ENCODE results near the gene MTUS2. TPM values are rescaled to one million over a fixed set of nuclear protein-coding genes. Genes with fewer than 3 reads are reported as not detected.

MTUS2 gene
- total RNA-seq, 1 experiment from 2014 or later: not detected

- intact Hi-C loops (cut with micrococcal nuclease): loop anchor here (10.0 kb wide), 1 partner anchor 559 kb away; no protein-coding TSS in a partner anchor
- BruUV-seq (replicated peaks): no TSS peak
Observed at GRCh38 chr13:28805193-28805819, 14.8 kb upstream of the MTUS2 start.

GRCh38 chr13:28817204-28817603, 2.9 kb upstream of the MTUS2 start:
- H3K27ac ChIP-seq (ENCODE audit: low read length): no peak overlapping the region
- no peaks in the 10 kb centered on the region for H3K9me2 ChIP-seq (replicated peaks; ENCODE audit: low read length)
- intact Hi-C loops (cut with micrococcal nuclease): no loop called here
- H3K36me3 ChIP-seq (ENCODE audit: low read depth, low read length): no peaks in the 10 kb centered on the region
- no peak for TF ChIP-seq EZH2 (IDR thresholded peaks at IDR 0.05; ENCODE audit: low read length, unreplicated experiment)
- no peak for TF ChIP-seq EZH2phosphoT487 (IDR thresholded peaks at IDR 0.05; ENCODE audit: borderline replicate concordance, low read length)
- peak; percentile 29; the same call in 1 of the 2 replicates for TF ChIP-seq CTCF (conservative IDR thresholded peaks at IDR 0.05; ENCODE audit: low read depth, low read length)
- ATAC-seq (no peak), DNase-seq (no peak)
- no peak overlapping the region for H3K4me3 ChIP-seq (ENCODE audit: low read length)
- peaks cover 45% of the 10 kb centered on the region for H3K27me3 ChIP-seq (ENCODE audit: low read length)
- H3K79me2 ChIP-seq (ENCODE audit: low read length): no peaks in the 10 kb centered on the region
- no peak overlapping the region for H2AFZ ChIP-seq (ENCODE audit: low read length)
- no peak overlapping the region for H3K9ac ChIP-seq (ENCODE audit: low read length)
- BruUV-seq (replicated peaks): no TSS peak
- no peaks in the 10 kb centered on the region for H3K9me3 ChIP-seq (ENCODE audit: low read length)
- no peaks in the 10 kb centered on the region for H3K4me1 ChIP-seq (ENCODE audit: insufficient read depth, low read length)
- H3F3A ChIP-seq (ENCODE audit: low read length, unreplicated experiment): no peaks in the 10 kb centered on the region
- POLR2A ChIA-PET (ENCODE audit: unreplicated experiment): no interaction called here
- CTCF ChIA-PET: no interaction called here
- no peak overlapping the region for H3K4me2 ChIP-seq (ENCODE audit: low read length)
- no peaks in the 10 kb centered on the region for H4K20me1 ChIP-seq (ENCODE audit: low read length)

More at GRCh38 chr13:28805193-28805819, 14.8 kb upstream of the MTUS2 start:
- Histone ChIP-seq H3K27me3 (ENCODE audit: low read length) (peaks cover 25% of the 10 kb centered on the region), H3K36me3 (ENCODE audit: low read depth, low read length) (no peaks in the 10 kb centered on the region), H3K9me2 (replicated peaks; ENCODE audit: low read length) (no peaks in the 10 kb centered on the region), H3K4me1 (ENCODE audit: insufficient read depth, low read length) (no peaks in the 10 kb centered on the region), H3K79me2 (ENCODE audit: low read length) (no peaks in the 10 kb centered on the region), H3F3A (ENCODE audit: low read length, unreplicated experiment) (no peaks in the 10 kb centered on the region), H3K27ac (ENCODE audit: low read length) (no peak overlapping the region), H3K9me3 (ENCODE audit: low read length) (no peaks in the 10 kb centered on the region), H4K20me1 (ENCODE audit: low read length) (no peaks in the 10 kb centered on the region), H2AFZ (ENCODE audit: low read length) (no peak overlapping the region), H3K4me3 (ENCODE audit: low read length) (no peak overlapping the region), H3K4me2 (ENCODE audit: low read length) (no peak overlapping the region), H3K9ac (ENCODE audit: low read length) (no peak overlapping the region)
- ChIA-PET CTCF (no interaction called here), POLR2A (ENCODE audit: unreplicated experiment) (no interaction called here)
- peak; percentile 41 for DNase-seq
- TF ChIP-seq CTCF (conservative IDR thresholded peaks at IDR 0.05; ENCODE audit: low read depth, low read length): peak; percentile 62
- TF ChIP-seq EZH2phosphoT487 (IDR thresholded peaks at IDR 0.05; ENCODE audit: borderline replicate concordance, low read length): no peak
- TF ChIP-seq EZH2 (IDR thresholded peaks at IDR 0.05; ENCODE audit: low read length, unreplicated experiment): no peak
- ATAC-seq: no peak

GRCh38 chr13:28819046-28819730, 951 bp upstream of the MTUS2 start:
- H3K9ac ChIP-seq (ENCODE audit: low read length): no peak overlapping the region
- H3K27ac ChIP-seq (ENCODE audit: low read length): no peak overlapping the region
- ATAC-seq: peak; percentile 36
- TF ChIP-seq CTCF (conservative IDR thresholded peaks at IDR 0.05; ENCODE audit: low read depth, low read length): 0 out of 2 replicates have a peak, but pooled peaks have one; percentile 6
- TF ChIP-seq EZH2 (IDR thresholded peaks at IDR 0.05; ENCODE audit: low read length, unreplicated experiment): no peak
- H3K27me3 ChIP-seq (ENCODE audit: low read length): peaks cover 53% of the 10 kb centered on the region
- intact Hi-C loops (cut with micrococcal nuclease): no loop called here
- BruUV-seq (replicated peaks): no TSS peak
- peak overlapping the region; percentile 45; the same call in 1 of the 2 replicates for H2AFZ ChIP-seq (ENCODE audit: low read length)
- H3K36me3 ChIP-seq (ENCODE audit: low read depth, low read length): no peaks in the 10 kb centered on the region
- H3K9me2 ChIP-seq (replicated peaks; ENCODE audit: low read length): no peaks in the 10 kb centered on the region
- no peaks in the 10 kb centered on the region for H4K20me1 ChIP-seq (ENCODE audit: low read length)
- H3K9me3 ChIP-seq (ENCODE audit: low read length): no peaks in the 10 kb centered on the region
- H3K79me2 ChIP-seq (ENCODE audit: low read length): no peaks in the 10 kb centered on the region
- peak overlapping the region; percentile 64 for H3K4me2 ChIP-seq (ENCODE audit: low read length)
- ChIA-PET POLR2A (ENCODE audit: unreplicated experiment) (no interaction called here), CTCF (interaction anchor here (0.6 kb wide), 1 partner anchor 56 kb away, joined by 3 read pairs; no protein-coding TSS in a partner anchor)
- no peak overlapping the region for H3K4me3 ChIP-seq (ENCODE audit: low read length)
- no peaks in the 10 kb centered on the region for H3K4me1 ChIP-seq (ENCODE audit: insufficient read depth, low read length)
- peak; percentile 6 for DNase-seq
- H3F3A ChIP-seq (ENCODE audit: low read length, unreplicated experiment): no peaks in the 10 kb centered on the region
